IMR-90 (cell line): ENCODE results near the gene MYO7B. TPM values are rescaled to one million over a fixed set of nuclear protein-coding genes. Genes with fewer than 3 reads are reported as not detected.

ENCODE experiments used
- ATAC-seq: fragments of 200-7000 bp; cut with Tn5 transposase; 2 replicates; pipeline ENCODE4 v1.9.1; 2020; ENCODE audit warnings: low read depth, mild to moderate bottlenecking, moderate library complexity
- BruUV-seq: library from RNA; stranded (reverse); fragments of 400-500 nt; replicated peaks from 2 replicates; lab custom pipeline; 2021; lab: Mats Ljungman, UMichigan
- CTCF ChIA-PET: fragments of 300-600 bp; formaldehyde crosslinking; extraction: SDS; loops from one replicate; lab custom pipeline; 2021; ENCODE audit warnings: antibody characterized with exemption; lab: Yijun Ruan, JAX
- POLR2A ChIA-PET: fragments of 300-600 bp; sonication (Branson Sonifier 250); formaldehyde crosslinking; loops from one replicate; lab custom pipeline; 2022; ENCODE audit warnings: antibody characterized with exemption; ENCODE audit not compliant: unreplicated experiment; lab: Charles Lee
- DNase-seq: peaks from one replicate; pipeline ENCODE4 v3.0.0; 2013
- H2AFZ ChIP-seq: replicated peaks from 2 replicates; pipeline ENCODE3; 2013; ENCODE audit warnings: low read length, mild to moderate bottlenecking; ENCODE audit not compliant: poor library complexity
- H2AK5ac ChIP-seq: 2 replicates; pipeline ENCODE4 v1.6.1; 2013; ENCODE audit warnings: low read depth, low read length, inconsistent platforms
- H2AK9ac ChIP-seq: replicated peaks from 2 replicates; pipeline ENCODE3; 2013; ENCODE audit warnings: mild to moderate bottlenecking, low read depth, low read length, moderate library complexity; ENCODE audit not compliant: poor library complexity
- H2BK120ac ChIP-seq: 2 replicates; pipeline ENCODE4 v1.6.1; 2013; ENCODE audit warnings: low read depth, low read length, inconsistent platforms
- H2BK15ac ChIP-seq: 3 replicates; pipeline ENCODE4 v1.6.1; 2013; ENCODE audit warnings: low read depth, low read length, inconsistent platforms
- H2BK20ac ChIP-seq: 2 replicates; pipeline ENCODE4 v1.6.1; 2013; ENCODE audit warnings: low read depth, mild to moderate bottlenecking, inconsistent platforms, low read length, moderate library complexity
- H2BK5ac ChIP-seq: 2 replicates; pipeline ENCODE4 v1.6.1; 2013; ENCODE audit warnings: mild to moderate bottlenecking, low read depth, low read length, inconsistent platforms; ENCODE audit not compliant: poor library complexity, severe bottlenecking
- H3K14ac ChIP-seq: replicated peaks from 2 replicates; pipeline ENCODE4 v1.6.1; 2013; ENCODE audit warnings: low read depth, low read length, inconsistent platforms
- H3K18ac ChIP-seq: 2 replicates; pipeline ENCODE4 v1.6.1; 2013; ENCODE audit warnings: low read depth, low read length, control low read depth
- H3K23ac ChIP-seq: 2 replicates; pipeline ENCODE4 v1.6.1; 2013; ENCODE audit warnings: low read depth, low read length, inconsistent platforms
- H3K27ac ChIP-seq: 2 replicates; pipeline ENCODE4 v1.5.1; 2013; ENCODE audit warnings: mild to moderate bottlenecking, control low read depth, low read length; ENCODE audit not compliant: insufficient read depth
- H3K27me3 ChIP-seq: 2 replicates; pipeline ENCODE4 v1.6.1; 2013; ENCODE audit warnings: low read length; ENCODE audit not compliant: control insufficient read depth, insufficient read depth
- H3K36me3 ChIP-seq: 2 replicates; pipeline ENCODE4 v1.6.1; 2013; ENCODE audit warnings: low read length, mixed read lengths; ENCODE audit not compliant: control insufficient read depth, insufficient read depth
- H3K4ac ChIP-seq: 2 replicates; pipeline ENCODE4 v1.6.1; 2013; ENCODE audit warnings: low read depth, low read length, inconsistent platforms
- H3K4me1 ChIP-seq: 2 replicates; pipeline ENCODE4 v1.6.1; 2013; ENCODE audit warnings: low read length, mixed read lengths; ENCODE audit not compliant: control insufficient read depth, insufficient read depth
- H3K4me2 ChIP-seq: 2 replicates; pipeline ENCODE4 v1.6.1; 2013; ENCODE audit warnings: low read depth, mild to moderate bottlenecking, control low read depth, low read length, moderate library complexity
- H3K4me3 ChIP-seq: 2 replicates; pipeline ENCODE4 v1.5.1; 2013; ENCODE audit warnings: low read depth, mild to moderate bottlenecking, control low read depth, low read length, moderate library complexity; ENCODE audit not compliant: insufficient read depth
- H3K56ac ChIP-seq: 2 replicates; pipeline ENCODE4 v1.6.1; 2013; ENCODE audit warnings: low read length, inconsistent platforms; ENCODE audit not compliant: insufficient read depth; ENCODE audit errors: extremely low read depth
- H3K79me1 ChIP-seq, 2 experiments: 2 replicates each; pipeline ENCODE4 v1.6.1; 2013; ENCODE audit warnings: low read length in 2 of 2, inconsistent platforms in 1 of 2, low read depth in 1 of 2
- H3K9ac ChIP-seq: 2 replicates; pipeline ENCODE4 v1.6.1; 2013; ENCODE audit warnings: low read depth, low read length, control low read depth
- H3K9me1 ChIP-seq: 2 replicates; pipeline ENCODE4 v1.6.1; 2013; ENCODE audit warnings: low read length, inconsistent platforms; ENCODE audit not compliant: insufficient read depth
- H3K9me3 ChIP-seq: 2 replicates; pipeline ENCODE4 v1.6.1; 2013; ENCODE audit warnings: low read length; ENCODE audit not compliant: control insufficient read depth, insufficient read depth
- H4K20me1 ChIP-seq: 2 replicates; pipeline ENCODE4 v1.6.1; 2013; ENCODE audit warnings: low read length, inconsistent platforms; ENCODE audit not compliant: insufficient read depth
- H4K5ac ChIP-seq: 2 replicates; pipeline ENCODE4 v1.6.1; 2013; ENCODE audit warnings: mild to moderate bottlenecking, low read depth, low read length, control low read depth
- H4K8ac ChIP-seq, 2 experiments: 2 replicates each; pipeline ENCODE4 v1.6.1; 2013; ENCODE audit warnings: low read depth in 2 of 2, low read length in 2 of 2, control low read depth in 1 of 2, inconsistent platforms in 1 of 2
- H4K91ac ChIP-seq: 2 replicates; pipeline ENCODE4 v1.6.1; 2013; ENCODE audit warnings: low read depth, low read length, inconsistent platforms; ENCODE audit not compliant: insufficient read depth
- BHLHE40 ChIP-seq: fragments of 150-350 bp; IDR thresholded peaks from 2 replicates; pipeline ENCODE4 v1.6.1; 2016; ENCODE audit warnings: mild to moderate bottlenecking, low read depth, low read length
- CEBPB ChIP-seq: IDR thresholded peaks from 2 replicates; pipeline ENCODE4 v1.6.1; 2012; ENCODE audit warnings: low read depth, low read length, improper control_type of control experiment
- CHD1 ChIP-seq: IDR thresholded peaks from 2 replicates; pipeline ENCODE4 v1.6.1; 2012; ENCODE audit warnings: low read depth, low read length, improper control_type of control experiment
- FOS ChIP-seq: fragments of 150-350 bp; IDR thresholded peaks from 2 replicates; pipeline ENCODE4 v1.6.1; 2016; ENCODE audit warnings: low read depth, low read length
- MAFK ChIP-seq: IDR thresholded peaks from 2 replicates; pipeline ENCODE4 v1.6.1; 2012; ENCODE audit warnings: low read depth, low read length, improper control_type of control experiment
- MAZ ChIP-seq: IDR thresholded peaks from 2 replicates; pipeline ENCODE4 v1.6.1; 2012; ENCODE audit warnings: low read depth, mild to moderate bottlenecking, low read length, improper control_type of control experiment, moderate library complexity, borderline replicate concordance
- POLR2A ChIP-seq: IDR thresholded peaks from 2 replicates; pipeline ENCODE4 v1.6.1; 2012; ENCODE audit warnings: mild to moderate bottlenecking, low read depth, low read length
- RAD21 ChIP-seq: IDR thresholded peaks from 2 replicates; pipeline ENCODE4 v1.6.1; 2012; ENCODE audit warnings: low read length, improper control_type of control experiment
- RCOR1 ChIP-seq: IDR thresholded peaks from 2 replicates; pipeline ENCODE4 v1.6.1; 2012; ENCODE audit warnings: mild to moderate bottlenecking, low read length, improper control_type of control experiment; ENCODE audit not compliant: insufficient replicate concordance
- RFX5 ChIP-seq: IDR thresholded peaks from 2 replicates; pipeline ENCODE4 v1.8.0; 2012; ENCODE audit warnings: low read depth, mild to moderate bottlenecking, low read length, moderate library complexity
- SMC3 ChIP-seq: fragments of 150-350 bp; IDR thresholded peaks from 2 replicates; pipeline ENCODE4 v1.6.1; 2016; ENCODE audit warnings: low read depth, mild to moderate bottlenecking, antibody characterized with exemption, low read length, moderate library complexity
- WGBS, 2 experiments: methylation state at CpG; one replicate each; pipeline versions ENCODE4 v1.1.5 to v1.1.7; 2013; ENCODE audit warnings: missing lambda C conversion rate in 2 of 2; ENCODE audit not compliant: insufficient read length in 1 of 2; ENCODE audit errors: extremely low coverage in 2 of 2; 5-methylcytosine and 5-hydroxymethylcytosine counted together
- dilution Hi-C: fragments of 300-500 bp; cut with HindIII; formaldehyde crosslinking; loops from one replicate; pipeline ENCODE4 v1.14.3; 2018; ENCODE audit warnings: low sequenced_read_pairs; ENCODE audit not compliant: unreplicated experiment
- in situ Hi-C: fragments of 300-500 bp; cut with MboI; formaldehyde crosslinking; loops from 3 replicates; pipeline ENCODE4 v1.14.3; 2019; ENCODE audit warnings: low sequenced_read_pairs, inconsistent platforms, mixed read lengths
- intact Hi-C: fragments of 100-400 bp; cut with micrococcal nuclease; formaldehyde crosslinking; loops from 2 replicates; pipeline ENCODE4 v1.10.0; 2022
- polyA plus RNA-seq, 3 experiments: library from polyadenylated mRNA; depleted of rRNA; stranded (reverse); fragments of >200 nt; gene quantifications; 2 replicates each; pipeline ENCODE4 v1.2.3, GENCODE V29; 2012; ENCODE audit warnings: low replicate concordance in 1 of 3
- total RNA-seq: library from RNA; depleted of rRNA; stranded (reverse); fragments of >200 nt; gene quantifications from 2 replicates; pipeline ENCODE4 v1.2.3, GENCODE V29; 2012
- TF ChIP-seq, protein P1 (sequence below): fragments of 150-350 bp; IDR thresholded peaks from 2 replicates; pipeline ENCODE4 v1.6.1; 2016; ENCODE audit warnings: low read depth, mild to moderate bottlenecking, low read length, moderate library complexity, borderline replicate concordance
- TF ChIP-seq, protein P2 (sequence below): fragments of 150-350 bp; IDR thresholded peaks from 2 replicates; pipeline ENCODE4 v1.6.1; 2017; ENCODE audit warnings: mild to moderate bottlenecking, antibody characterized with exemption, low read length, low read depth
- TF ChIP-seq, protein P3 (sequence below): conservative IDR thresholded peaks from 2 replicates; pipeline ENCODE4 v1.5.1; 2012; ENCODE audit warnings: mild to moderate bottlenecking, low read depth, low read length, improper control_type of control experiment

The MYO7B gene
- total and polyA plus RNA-seq, 2 of the 4 experiments (the other 2 are of a cell fraction), result 0.18 to 0.46 TPM

DNA sequence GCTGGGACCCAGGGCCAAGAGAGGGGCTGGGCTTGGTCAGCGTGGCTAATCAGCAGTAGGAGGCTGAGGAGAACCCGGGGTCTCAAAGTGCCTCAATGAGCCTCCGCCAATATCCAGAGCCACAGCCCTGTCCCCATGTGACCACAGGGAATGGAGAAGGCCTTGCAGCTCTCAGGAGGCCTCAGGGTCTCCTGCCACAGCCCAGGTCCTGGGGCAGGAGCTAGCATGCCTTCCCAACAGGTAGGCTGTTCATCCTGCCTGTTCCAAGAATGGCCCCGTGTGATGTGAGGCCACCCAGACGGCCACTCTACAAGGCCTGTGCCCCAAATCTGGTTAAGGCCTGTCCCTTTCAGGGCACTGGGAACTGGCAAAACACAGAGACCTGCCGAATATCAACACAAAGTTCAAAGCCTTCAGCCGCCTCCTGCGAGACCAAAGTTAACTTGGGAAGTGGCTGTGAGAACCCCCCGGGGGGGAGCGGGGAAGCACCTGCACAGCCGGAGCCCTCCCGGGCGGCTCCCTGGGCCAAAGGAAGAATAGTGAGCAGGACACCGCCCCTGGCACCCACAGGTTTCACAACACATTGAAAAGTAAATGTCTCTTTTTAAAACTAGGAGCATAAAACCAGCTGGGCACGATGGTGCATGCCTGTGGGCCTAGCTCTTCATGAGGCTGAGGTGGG, 144.3 kb downstream of the MYO7B start:
- ATAC-seq (no peak), DNase-seq (no peak)
- H3K56ac ChIP-seq, result no peak overlapping the region
- H3K36me3 ChIP-seq, result no peaks in the 10 kb centered on the region
- no peak overlapping the region for H2AK9ac ChIP-seq
- no peak overlapping the region for H3K27ac ChIP-seq
- ChIA-PET CTCF (no interaction called here), POLR2A (no interaction called here)
- intact Hi-C loops, result no loop called here
- no peak overlapping the region for H2BK15ac ChIP-seq
- no peak overlapping the region for H2BK20ac ChIP-seq
- no peaks in the 10 kb centered on the region for H3K79me1 ChIP-seq
- in situ Hi-C loops, result no loop called here
- H3K23ac ChIP-seq, result no peak overlapping the region
- H4K91ac ChIP-seq, result no peak overlapping the region
- no peak overlapping the region for H2BK120ac ChIP-seq
- no peak overlapping the region for H3K14ac ChIP-seq
- no peak overlapping the region for H4K8ac ChIP-seq
- no peaks in the 10 kb centered on the region for H3K9me3 ChIP-seq
- BruUV-seq, result no TSS peak
- 90% methylated on average over 3 of the region's 15 CpGs; no CpG with 5 or more reads in 1 of the 2 experiments for WGBS, 2 experiments
- dilution Hi-C loops, result no loop called here
- no peak overlapping the region for H3K4me2 ChIP-seq
- no peak overlapping the region for H3K18ac ChIP-seq
- no peak overlapping the region for H3K4ac ChIP-seq
- H2AK5ac ChIP-seq, result no peak overlapping the region
- H4K20me1 ChIP-seq, result no peaks in the 10 kb centered on the region
- H3K9ac ChIP-seq, result no peak overlapping the region
- peaks cover 22% of the 10 kb centered on the region for H3K27me3 ChIP-seq
- no peak overlapping the region for H3K4me3 ChIP-seq
- H4K5ac ChIP-seq, result no peak overlapping the region
- no peak overlapping the region for H2BK5ac ChIP-seq
- no peak for TF ChIP-seq SMC3
- TF ChIP-seq FOS, result no peak
- no peak for TF ChIP-seq BHLHE40
- TF ChIP-seq MAZ, result no peak
- TF ChIP-seq CHD1, result no peak
- no peak for TF ChIP-seq RFX5
- TF ChIP-seq, protein P1, sequence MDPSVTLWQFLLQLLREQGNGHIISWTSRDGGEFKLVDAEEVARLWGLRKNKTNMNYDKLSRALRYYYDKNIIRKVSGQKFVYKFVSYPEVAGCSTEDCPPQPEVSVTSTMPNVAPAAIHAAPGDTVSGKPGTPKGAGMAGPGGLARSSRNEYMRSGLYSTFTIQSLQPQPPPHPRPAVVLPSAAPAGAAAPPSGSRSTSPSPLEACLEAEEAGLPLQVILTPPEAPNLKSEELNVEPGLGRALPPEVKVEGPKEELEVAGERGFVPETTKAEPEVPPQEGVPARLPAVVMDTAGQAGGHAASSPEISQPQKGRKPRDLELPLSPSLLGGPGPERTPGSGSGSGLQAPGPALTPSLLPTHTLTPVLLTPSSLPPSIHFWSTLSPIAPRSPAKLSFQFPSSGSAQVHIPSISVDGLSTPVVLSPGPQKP, result no peak
- no peak for TF ChIP-seq RCOR1
- no peak for TF ChIP-seq MAFK
- TF ChIP-seq, protein P2, sequence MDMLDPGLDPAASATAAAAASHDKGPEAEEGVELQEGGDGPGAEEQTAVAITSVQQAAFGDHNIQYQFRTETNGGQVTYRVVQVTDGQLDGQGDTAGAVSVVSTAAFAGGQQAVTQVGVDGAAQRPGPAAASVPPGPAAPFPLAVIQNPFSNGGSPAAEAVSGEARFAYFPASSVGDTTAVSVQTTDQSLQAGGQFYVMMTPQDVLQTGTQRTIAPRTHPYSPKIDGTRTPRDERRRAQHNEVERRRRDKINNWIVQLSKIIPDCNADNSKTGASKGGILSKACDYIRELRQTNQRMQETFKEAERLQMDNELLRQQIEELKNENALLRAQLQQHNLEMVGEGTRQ, result no peak
- TF ChIP-seq, protein P3, sequence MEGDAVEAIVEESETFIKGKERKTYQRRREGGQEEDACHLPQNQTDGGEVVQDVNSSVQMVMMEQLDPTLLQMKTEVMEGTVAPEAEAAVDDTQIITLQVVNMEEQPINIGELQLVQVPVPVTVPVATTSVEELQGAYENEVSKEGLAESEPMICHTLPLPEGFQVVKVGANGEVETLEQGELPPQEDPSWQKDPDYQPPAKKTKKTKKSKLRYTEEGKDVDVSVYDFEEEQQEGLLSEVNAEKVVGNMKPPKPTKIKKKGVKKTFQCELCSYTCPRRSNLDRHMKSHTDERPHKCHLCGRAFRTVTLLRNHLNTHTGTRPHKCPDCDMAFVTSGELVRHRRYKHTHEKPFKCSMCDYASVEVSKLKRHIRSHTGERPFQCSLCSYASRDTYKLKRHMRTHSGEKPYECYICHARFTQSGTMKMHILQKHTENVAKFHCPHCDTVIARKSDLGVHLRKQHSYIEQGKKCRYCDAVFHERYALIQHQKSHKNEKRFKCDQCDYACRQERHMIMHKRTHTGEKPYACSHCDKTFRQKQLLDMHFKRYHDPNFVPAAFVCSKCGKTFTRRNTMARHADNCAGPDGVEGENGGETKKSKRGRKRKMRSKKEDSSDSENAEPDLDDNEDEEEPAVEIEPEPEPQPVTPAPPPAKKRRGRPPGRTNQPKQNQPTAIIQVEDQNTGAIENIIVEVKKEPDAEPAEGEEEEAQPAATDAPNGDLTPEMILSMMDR, result no peak
- no peak for TF ChIP-seq CEBPB
- TF ChIP-seq POLR2A, result no peak
- TF ChIP-seq RAD21, result no peak
- H2AFZ ChIP-seq, result no peak overlapping the region
- H3K4me1 ChIP-seq, result peaks cover 4% of the 10 kb centered on the region
- peaks cover 9% of the 10 kb centered on the region; the same call in 1 of the 2 replicates for H3K9me1 ChIP-seq
